Renal cortical epithelial cell (primary cell): ENCODE measurements around the gene PLCXD1. TPM values are rescaled to one million over a fixed set of nuclear protein-coding genes. Genes with fewer than 3 reads are reported as not detected.
"Not testable (repeated sequence)": the region's sequence is repeated elsewhere in the genome, so short reads cannot be mapped to it uniquely, and the experiment has no call there.

Source experiments
- DNase-seq: peaks from one replicate; pipeline ENCODE4 v3.0.0-alpha.2; 2011; ENCODE audit warnings: low read depth
- total RNA-seq: library from RNA; depleted of rRNA; stranded (reverse); fragments of >200 nt; gene quantifications from 2 replicates; pipeline ENCODE4 v1.2.3, GENCODE V29; 2014

PLCXD1 gene
- total RNA-seq, 1 donor from 2014 or later: 10.4 TPM

- not testable (repeated sequence) for DNase-seq
Measured at GRCh38 chrX:264006-264405, 17.2 kb upstream of the PLCXD1 start.

- peak; percentile 56 for DNase-seq
Measured at GRCh38 chrX:264634-265455, 16.3 kb upstream of the PLCXD1 start.

GRCh38 chrX:265502-265901 is 15.7 kb upstream of the PLCXD1 start:
- no peak for DNase-seq

GRCh38 chrX:267771-268261 is 13.4 kb upstream of the PLCXD1 start:
- DNase-seq: no peak

- DNase-seq: no peak
Measured at GRCh38 chrX:270848-271367, 10.3 kb upstream of the PLCXD1 start.

GRCh38 chrX:274904-275475 is 6.2 kb upstream of the PLCXD1 start:
- no peak for DNase-seq

- DNase-seq: no peak
Measured at GRCh38 chrX:275476-275966, 5.7 kb upstream of the PLCXD1 start.

GRCh38 chrX:275967-276580 is 5.1 kb upstream of the PLCXD1 start:
- peak; percentile 26 for DNase-seq

- peak; percentile 19 for DNase-seq
Measured at GRCh38 chrX:276581-277201, 4.5 kb upstream of the PLCXD1 start.

- DNase-seq: not testable (repeated sequence)
Measured at GRCh38 chrX:279757-280604, 1.2 kb upstream of the PLCXD1 start.

- not testable (repeated sequence) for DNase-seq
Measured at GRCh38 chrX:280722-281121, 459 bp upstream of the PLCXD1 start.

- not testable (repeated sequence) for DNase-seq
Measured at GRCh38 chrX:282000-282681, 960 bp downstream of the PLCXD1 start.

- DNase-seq: peak; percentile 82
Measured at GRCh38 chrX:283115-283845, 2.1 kb downstream of the PLCXD1 start.

GRCh38 chrX:285076-285677 is 4.0 kb downstream of the PLCXD1 start:
- no peak for DNase-seq

GRCh38 chrX:287670-288069 is 6.5 kb downstream of the PLCXD1 start:
- DNase-seq: no peak

GRCh38 chrX:288561-288991 is 7.4 kb downstream of the PLCXD1 start:
- DNase-seq: no peak

GRCh38 chrX:290476-291166 is 9.4 kb downstream of the PLCXD1 start:
- no peak for DNase-seq

GRCh38 chrX:291411-291901 is 10.3 kb downstream of the PLCXD1 start:
- DNase-seq: no peak
